ENCODE measurements around the gene GNAL.

GRCh38 chr18:11840493-11840892, 151.4 kb downstream of the GNAL start:
- TF ChIP-seq CTCF (IDR thresholded peaks at IDR 0.05) (no peak), POLR2AphosphoS5 (IDR thresholded peaks at IDR 0.05) (no peak), POLR2A (IDR thresholded peaks at IDR 0.05) (no peak), EP300 (IDR thresholded peaks at IDR 0.05) (no peak)
